GM10266 (cell line): ENCODE measurements around the gene NGRN.

ENCODE experiments used
- DNase-seq: peaks from one replicate; pipeline ENCODE4 v3.0.0; 2012; ENCODE audit errors: extremely low spot score
- CTCF ChIP-seq: IDR thresholded peaks from 2 replicates; pipeline ENCODE4 v1.5.1; 2012; ENCODE audit warnings: mild to moderate bottlenecking, low read depth; ENCODE audit not compliant: control insufficient read depth, insufficient read depth; ENCODE audit errors: missing control alignments

The NGRN gene

GRCh38 chr15:90225047-90225446 is 40.4 kb upstream of the NGRN start:
- no peak for TF ChIP-seq CTCF
- DNase-seq: no peak

- DNase-seq: no peak
- TF ChIP-seq CTCF: no peak
These were observed 39.8 kb upstream of the NGRN start for GRCh38 chr15:90225504-90226234.

- no peak for TF ChIP-seq CTCF
- DNase-seq: no peak
These were observed 38.1 kb upstream of the NGRN start for GRCh38 chr15:90227336-90227735.

GRCh38 chr15:90227816-90228772 is 37.4 kb upstream of the NGRN start:
- no peak for TF ChIP-seq CTCF
- no peak for DNase-seq

- DNase-seq: no peak
- no peak for TF ChIP-seq CTCF
These were observed 36.5 kb upstream of the NGRN start for GRCh38 chr15:90228960-90229359.

GRCh38 chr15:90230071-90230494 is 35.4 kb upstream of the NGRN start:
- no peak for DNase-seq
- TF ChIP-seq CTCF: no peak
